Calu3 (cell line): ENCODE measurements around the gene PRELID3B. TPM values are rescaled to one million over a fixed set of nuclear protein-coding genes. Genes with fewer than 3 reads are reported as not detected.

Source experiments
- BruUV-seq: library from RNA; stranded (reverse); fragments of 400-500 nt; replicated peaks from 2 replicates; lab custom pipeline; 2021; lab: Mats Ljungman, UMichigan
- CTCF ChIA-PET: fragments of 300-600 bp; sonication (Branson Sonifier 250); formaldehyde crosslinking; loops from one replicate; lab custom pipeline; 2022; ENCODE audit warnings: antibody characterized with exemption; lab: Charles Lee
- DNase-seq: peaks from one replicate; pipeline ENCODE4 v3.0.0; 2022
- H3K27ac Mint-ChIP-seq: one replicate; pipeline ENCODE4 v1.8.0; 2022; ENCODE audit warnings: mixed read lengths; ENCODE audit not compliant: unreplicated experiment
- H3K27me3 Mint-ChIP-seq: one replicate; pipeline ENCODE4 v1.8.0; 2022; ENCODE audit warnings: mixed read lengths; ENCODE audit not compliant: unreplicated experiment
- H3K36me3 Mint-ChIP-seq: one replicate; pipeline ENCODE4 v1.8.0; 2022; ENCODE audit warnings: mild to moderate bottlenecking, moderate library complexity, mixed read lengths; ENCODE audit not compliant: insufficient read depth, unreplicated experiment
- H3K4me1 Mint-ChIP-seq: one replicate; pipeline ENCODE4 v1.8.0; 2022; ENCODE audit warnings: mild to moderate bottlenecking, low read depth, mixed read lengths; ENCODE audit not compliant: unreplicated experiment
- H3K4me3 Mint-ChIP-seq: one replicate; pipeline ENCODE4 v1.8.0; 2022; ENCODE audit warnings: mild to moderate bottlenecking, low read depth, moderate library complexity, mixed read lengths; ENCODE audit not compliant: unreplicated experiment
- H3K9me3 Mint-ChIP-seq: one replicate; pipeline ENCODE4 v1.8.0; 2022; ENCODE audit warnings: low read depth, mixed read lengths; ENCODE audit not compliant: unreplicated experiment
- CTCF ChIP-seq: fragments of 200-600 bp; IDR thresholded peaks from one replicate; pipeline ENCODE4 v1.8.0; 2022; ENCODE audit warnings: antibody characterized with exemption; ENCODE audit not compliant: unreplicated experiment
- intact Hi-C: fragments of 100-400 bp; cut with micrococcal nuclease; formaldehyde crosslinking; loops from one replicate; pipeline ENCODE4 v1.10.0; 2022; ENCODE audit not compliant: unreplicated experiment
- total RNA-seq: library from RNA; stranded (reverse); gene quantifications from 2 replicates; pipeline ENCODE4 v1.2.3, GENCODE V29; 2022

PRELID3B gene
- total RNA-seq, 1 experiment from 2014 or later, result 136 TPM

DNA sequence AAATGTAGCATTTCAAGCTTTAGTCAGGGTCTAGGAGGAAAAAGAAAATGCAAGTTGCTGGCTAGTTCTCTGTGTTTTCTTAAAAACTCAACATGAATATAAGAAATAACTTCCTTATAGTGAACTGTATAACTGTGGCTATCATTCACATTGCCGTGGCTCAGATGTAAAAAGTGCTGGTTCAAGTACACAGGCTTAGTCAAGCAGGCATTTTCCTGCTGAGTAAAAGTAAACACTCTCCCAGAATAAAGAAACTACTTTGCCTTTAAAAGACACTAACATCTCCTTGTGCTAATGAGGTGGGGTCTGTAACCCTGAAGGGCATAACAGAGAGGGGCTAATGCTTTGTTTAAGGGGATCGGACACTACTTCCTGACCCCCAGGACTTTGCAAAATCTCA, 13.8 kb downstream of the PRELID3B start:
- Mint-ChIP-seq H3K4me3 (peak overlapping the region; percentile 23), H3K36me3 (peaks cover 85% of the 10 kb centered on the region), H3K27ac (no peak overlapping the region), H3K27me3 (no peaks in the 10 kb centered on the region), H3K9me3 (no peaks in the 10 kb centered on the region), H3K4me1 (peaks cover 44% of the 10 kb centered on the region)
- TF ChIP-seq CTCF, result no peak
- intact Hi-C loops, result loop anchor here (2.0 kb wide), 1 partner anchor 134 kb away; no protein-coding TSS in a partner anchor
- DNase-seq, result no peak
- no TSS peak for BruUV-seq
- CTCF ChIA-PET, result no interaction called here

- no peaks in the 10 kb centered on the region for H3K27me3 Mint-ChIP-seq
- no peak for TF ChIP-seq CTCF
- peaks cover 40% of the 10 kb centered on the region for H3K4me1 Mint-ChIP-seq
- DNase-seq, result no peak
- no peak overlapping the region for H3K27ac Mint-ChIP-seq
- intact Hi-C loops, result loop anchor here (2.0 kb wide), 1 partner anchor 133 kb away; no protein-coding TSS in a partner anchor
- peaks cover 81% of the 10 kb centered on the region for H3K36me3 Mint-ChIP-seq
- H3K9me3 Mint-ChIP-seq, result no peaks in the 10 kb centered on the region
- H3K4me3 Mint-ChIP-seq, result no peak overlapping the region
- CTCF ChIA-PET, result no interaction called here
- no TSS peak for BruUV-seq
These were observed 14.8 kb downstream of the PRELID3B start for GRCh38 chr20:59027741-59028320.

DNA sequence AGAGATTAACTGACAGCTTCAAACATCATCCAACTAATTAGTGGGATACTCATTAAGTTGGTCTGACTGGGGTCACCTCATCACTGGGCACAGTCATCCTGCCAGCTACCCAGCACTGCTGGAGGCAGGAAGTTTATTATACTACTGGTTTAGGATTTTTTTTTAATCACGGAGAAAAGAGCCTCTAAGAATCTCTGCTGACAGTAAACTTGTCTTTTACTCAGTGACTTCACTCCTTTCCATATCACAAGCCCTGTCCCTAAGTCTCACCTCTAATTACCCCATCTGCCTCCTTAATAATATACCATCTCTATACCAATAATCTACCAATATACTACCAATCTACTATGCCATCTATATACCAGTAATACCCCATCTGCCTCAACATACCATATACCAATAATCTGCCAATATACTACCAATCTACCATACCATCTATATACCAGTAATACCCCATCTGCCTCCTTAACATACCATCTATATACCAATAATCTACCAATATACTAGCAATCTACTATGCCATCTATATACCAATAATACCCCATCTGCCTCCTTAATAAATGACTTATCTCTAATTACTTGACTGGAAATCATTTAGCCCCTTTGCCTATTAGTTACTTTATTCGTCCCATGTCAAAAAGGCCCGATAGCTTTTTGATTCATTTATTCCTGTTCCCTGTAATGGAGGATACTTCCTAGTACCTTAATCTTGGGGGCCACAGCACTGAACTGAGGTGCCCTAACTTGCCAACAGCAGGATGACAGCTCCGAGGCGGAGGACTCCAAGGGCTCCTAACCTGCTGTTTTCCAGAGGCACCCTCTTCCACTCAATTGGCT, 15.5 kb downstream of the PRELID3B start:
- no peaks in the 10 kb centered on the region for H3K27me3 Mint-ChIP-seq
- BruUV-seq, result no TSS peak
- no peaks in the 10 kb centered on the region for H3K9me3 Mint-ChIP-seq
- peaks cover 35% of the 10 kb centered on the region for H3K4me1 Mint-ChIP-seq
- intact Hi-C loops, result no loop called here
- H3K36me3 Mint-ChIP-seq, result peaks cover 81% of the 10 kb centered on the region
- CTCF ChIA-PET, result no interaction called here
- H3K4me3 Mint-ChIP-seq, result no peak overlapping the region
- TF ChIP-seq CTCF, result no peak
- H3K27ac Mint-ChIP-seq, result peak overlapping the region; percentile 1
- no peak for DNase-seq

GRCh38 chr20:59025511-59025910, 17.1 kb downstream of the PRELID3B start:
- intact Hi-C loops, result no loop called here
- CTCF ChIA-PET, result interaction anchor here (0.6 kb wide), 1 partner anchor 16 kb away, joined by 7 read pairs; no protein-coding TSS in a partner anchor
- no peak overlapping the region for H3K27ac Mint-ChIP-seq
- no peak overlapping the region for H3K4me3 Mint-ChIP-seq
- peaks cover 66% of the 10 kb centered on the region for H3K36me3 Mint-ChIP-seq
- TF ChIP-seq CTCF, result no peak
- H3K4me1 Mint-ChIP-seq, result peaks cover 25% of the 10 kb centered on the region
- DNase-seq, result no peak
- H3K9me3 Mint-ChIP-seq, result no peaks in the 10 kb centered on the region
- H3K27me3 Mint-ChIP-seq, result no peaks in the 10 kb centered on the region
- no TSS peak for BruUV-seq
